ENCODE data around the gene NPAS2.

The NPAS2 gene

DNA sequence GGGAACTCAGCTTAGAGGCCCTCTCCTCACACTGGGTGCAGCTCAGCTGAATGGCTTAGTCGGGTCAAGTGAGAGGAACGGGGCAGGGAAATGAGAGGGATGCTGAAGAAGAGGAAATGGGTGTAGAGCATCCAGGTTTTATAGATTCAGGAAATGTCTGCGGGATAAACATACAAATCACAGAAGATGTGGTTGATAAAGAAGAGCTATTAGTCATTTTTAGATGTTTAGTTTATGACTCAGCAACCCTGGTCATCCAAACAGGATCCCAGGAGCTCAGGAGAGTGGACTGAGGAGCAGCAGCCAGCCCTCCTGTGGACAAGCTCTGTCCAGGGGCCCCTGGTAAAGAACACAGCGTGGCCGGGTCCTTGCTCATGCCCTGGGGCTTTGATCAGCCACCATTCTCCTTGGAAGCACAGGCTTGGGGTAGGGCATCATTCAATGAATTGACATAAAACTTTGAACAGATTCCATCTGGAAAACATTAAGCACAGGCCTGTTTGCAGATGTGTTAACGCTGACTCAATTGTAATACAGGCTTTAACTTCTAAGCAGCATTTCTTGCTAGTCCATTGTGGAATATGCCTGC lies 83.0 kb downstream of the NPAS2 start:
- POLR2A ChIA-PET: interaction anchor here (0.9 to 2.7 kb wide), 2 partner anchors 12 to 99 kb away, joined by 3 to 11 read pairs; partner anchors contain the start of gene RPL31
- DNase-seq (ENCODE audit: extremely low spot score): no peak
- no peak for TF ChIP-seq BHLHE40 (IDR thresholded peaks at IDR 0.05; ENCODE audit: borderline replicate concordance)
- no peak for TF ChIP-seq SP1 (IDR thresholded peaks at IDR 0.05)
- no peak for TF ChIP-seq ARNT (IDR thresholded peaks at IDR 0.05)
- no peak for TF ChIP-seq SUZ12 (IDR thresholded peaks at IDR 0.05)
- no peak for TF ChIP-seq ELF4 (IDR thresholded peaks at IDR 0.05)
- TF ChIP-seq FOXK2 (IDR thresholded peaks at IDR 0.05): no peak
- TF ChIP-seq NFRKB (IDR thresholded peaks at IDR 0.05): no peak
- TF ChIP-seq CTBP1 (IDR thresholded peaks at IDR 0.05; ENCODE audit: borderline replicate concordance): no peak
- TF ChIP-seq HDGF (IDR thresholded peaks at IDR 0.05; ENCODE audit: borderline replicate concordance): no peak
- TF ChIP-seq, protein P1, sequence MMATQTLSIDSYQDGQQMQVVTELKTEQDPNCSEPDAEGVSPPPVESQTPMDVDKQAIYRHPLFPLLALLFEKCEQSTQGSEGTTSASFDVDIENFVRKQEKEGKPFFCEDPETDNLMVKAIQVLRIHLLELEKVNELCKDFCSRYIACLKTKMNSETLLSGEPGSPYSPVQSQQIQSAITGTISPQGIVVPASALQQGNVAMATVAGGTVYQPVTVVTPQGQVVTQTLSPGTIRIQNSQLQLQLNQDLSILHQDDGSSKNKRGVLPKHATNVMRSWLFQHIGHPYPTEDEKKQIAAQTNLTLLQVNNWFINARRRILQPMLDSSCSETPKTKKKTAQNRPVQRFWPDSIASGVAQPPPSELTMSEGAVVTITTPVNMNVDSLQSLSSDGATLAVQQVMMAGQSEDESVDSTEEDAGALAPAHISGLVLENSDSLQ (IDR thresholded peaks at IDR 0.05): no peak
- no peak for TF ChIP-seq ZNF384 (IDR thresholded peaks at IDR 0.05)
- no peak for TF ChIP-seq L3MBTL2 (conservative IDR thresholded peaks at IDR 0.05)
- no peak for TF ChIP-seq LEF1 (IDR thresholded peaks at IDR 0.05; ENCODE audit: borderline replicate concordance)
- CTCF ChIA-PET: interaction anchor here (0.6 kb wide), 1 partner anchor 285 kb away, joined by 3 read pairs; no protein-coding TSS in a partner anchor

DNA sequence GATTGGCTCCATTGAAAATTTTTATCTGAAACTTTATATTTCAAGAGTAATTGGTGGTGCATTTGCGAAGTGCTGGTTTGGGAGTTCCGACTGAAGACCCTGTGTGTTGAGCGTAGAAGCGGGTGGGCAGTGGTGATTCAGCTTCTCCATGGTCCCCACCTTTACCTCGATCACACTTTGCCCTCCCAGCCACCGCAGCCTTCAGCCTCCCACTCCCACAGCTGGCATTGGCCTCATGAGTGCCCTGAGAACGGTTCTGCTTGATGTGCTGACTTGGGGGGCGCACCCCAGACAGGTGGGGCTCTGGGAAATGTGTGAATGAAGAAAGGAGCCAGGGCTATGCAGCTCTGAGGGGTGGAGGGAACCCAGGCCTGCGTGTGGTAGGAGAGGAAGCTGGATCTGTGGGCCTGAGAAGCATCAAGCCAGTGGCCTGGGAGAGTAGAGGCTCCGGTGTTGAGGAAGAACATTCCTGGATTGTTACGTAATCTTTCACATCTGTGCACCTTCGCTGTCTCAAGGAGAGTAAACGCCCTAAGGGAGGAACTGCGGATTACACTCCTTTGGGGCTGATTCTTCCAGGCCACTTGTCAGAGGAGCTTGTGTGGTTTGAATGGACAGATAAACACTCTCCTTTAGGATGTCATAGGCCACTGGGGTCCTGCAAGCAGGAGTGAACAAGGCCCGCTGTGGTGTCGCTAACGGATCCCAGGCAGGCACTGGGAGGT lies 83.8 kb downstream of the NPAS2 start:
- no peak for DNase-seq (ENCODE audit: extremely low spot score)
- POLR2A ChIA-PET: interaction anchor here (0.9 to 2.7 kb wide), 2 partner anchors 12 to 99 kb away, joined by 3 to 11 read pairs; partner anchors contain the start of gene RPL31

DNA sequence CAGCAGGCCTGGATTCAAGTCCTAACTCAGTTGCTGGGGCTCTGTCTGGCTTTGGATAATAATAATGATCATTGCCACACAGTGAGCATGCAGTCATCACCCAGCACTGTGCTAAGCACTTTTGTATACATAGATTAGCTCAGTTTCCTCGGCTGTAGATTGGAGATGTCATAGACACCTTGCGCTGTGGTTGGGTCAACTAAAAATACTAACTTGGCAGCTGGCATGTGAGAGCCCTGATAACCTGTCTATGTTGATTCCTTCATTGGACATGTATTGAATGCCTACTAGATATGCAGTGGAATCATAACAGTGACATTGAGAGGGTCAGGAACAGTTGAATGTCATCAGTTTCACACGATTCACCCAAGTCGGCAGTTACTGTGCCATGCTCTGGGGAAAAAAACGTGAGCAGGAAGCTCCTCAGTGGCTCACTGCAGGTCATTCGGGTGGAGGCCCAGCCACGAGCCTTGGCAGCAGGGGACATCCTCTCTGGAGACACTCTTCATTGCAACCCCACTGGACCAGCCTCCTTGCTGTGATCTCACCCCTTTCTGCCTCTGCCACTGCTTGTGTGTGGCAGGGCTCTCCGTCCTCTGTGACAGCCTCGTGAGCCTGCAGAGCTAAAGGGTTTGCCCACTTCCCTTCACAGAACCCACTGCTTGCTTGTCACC lies 85.3 kb downstream of the NPAS2 start:
- ChIA-PET POLR2A (interaction anchor here (2.7 kb wide), 1 partner anchor 97 kb away, joined by 11 read pairs; the partner anchor contains the start of gene RPL31), CTCF (interaction anchor here (0.9 kb wide), 1 partner anchor 17 kb away, joined by 3 read pairs; no protein-coding TSS in a partner anchor)
- no peak for DNase-seq (ENCODE audit: extremely low spot score)
- TF ChIP-seq FOXA1 (IDR thresholded peaks at IDR 0.05) (no peak), L3MBTL2 (conservative IDR thresholded peaks at IDR 0.05) (no peak), BHLHE40 (IDR thresholded peaks at IDR 0.05; ENCODE audit: borderline replicate concordance) (no peak), SP1 (IDR thresholded peaks at IDR 0.05) (no peak), ELF4 (IDR thresholded peaks at IDR 0.05) (no peak), LEF1 (IDR thresholded peaks at IDR 0.05; ENCODE audit: borderline replicate concordance) (no peak), FOXK2 (IDR thresholded peaks at IDR 0.05) (no peak), SUZ12 (IDR thresholded peaks at IDR 0.05) (no peak), HDGF (IDR thresholded peaks at IDR 0.05; ENCODE audit: borderline replicate concordance) (no peak), ARNT (IDR thresholded peaks at IDR 0.05) (no peak), FOXM1 (IDR thresholded peaks at IDR 0.05; ENCODE audit: borderline replicate concordance) (no peak), NFRKB (IDR thresholded peaks at IDR 0.05) (no peak)
- TF ChIP-seq, protein P1 (IDR thresholded peaks at IDR 0.05): no peak

More for the DNA sequence above, 83.8 kb downstream of the NPAS2 start:
- no peak for TF ChIP-seq SUZ12 (IDR thresholded peaks at IDR 0.05)
- no peak for TF ChIP-seq ZNF384 (IDR thresholded peaks at IDR 0.05)
- TF ChIP-seq ARNT (IDR thresholded peaks at IDR 0.05): no peak
- TF ChIP-seq NFRKB (IDR thresholded peaks at IDR 0.05): no peak
- TF ChIP-seq HDGF (IDR thresholded peaks at IDR 0.05; ENCODE audit: borderline replicate concordance): no peak
- no peak for TF ChIP-seq TARDBP (IDR thresholded peaks at IDR 0.05)
- TF ChIP-seq SP1 (IDR thresholded peaks at IDR 0.05): no peak
- TF ChIP-seq BHLHE40 (IDR thresholded peaks at IDR 0.05; ENCODE audit: borderline replicate concordance): no peak
- no peak for TF ChIP-seq FOXA1 (IDR thresholded peaks at IDR 0.05)
- CTCF ChIA-PET: interaction anchor here (0.6 kb wide), 1 partner anchor 285 kb away, joined by 3 read pairs; no protein-coding TSS in a partner anchor

DNA sequence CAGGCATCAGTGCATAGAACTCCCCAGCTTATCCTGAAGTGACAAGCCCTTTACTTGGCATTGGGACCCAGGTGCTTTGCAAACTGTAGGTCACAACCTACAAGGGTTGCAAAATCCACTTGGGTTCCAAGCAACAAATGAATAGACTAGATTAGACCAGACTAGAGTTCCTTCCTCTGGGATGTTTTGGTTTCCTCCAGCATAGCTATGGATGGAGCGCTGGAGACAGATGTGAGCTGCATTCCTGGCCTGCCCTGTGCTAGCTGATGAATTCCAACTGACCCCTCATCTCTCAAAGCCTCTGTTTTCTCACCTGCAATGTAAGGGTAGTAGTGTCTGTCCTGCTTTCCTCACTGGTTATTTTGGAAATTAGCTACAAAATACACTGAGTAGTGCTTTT lies 86.2 kb downstream of the NPAS2 start:
- no peak for TF ChIP-seq NFRKB (IDR thresholded peaks at IDR 0.05)
- no peak for TF ChIP-seq SUZ12 (IDR thresholded peaks at IDR 0.05)
- no peak for TF ChIP-seq TARDBP (IDR thresholded peaks at IDR 0.05)
- no peak for TF ChIP-seq LEF1 (IDR thresholded peaks at IDR 0.05; ENCODE audit: borderline replicate concordance)
- no peak for TF ChIP-seq ELF4 (IDR thresholded peaks at IDR 0.05)
- TF ChIP-seq FOXA1 (IDR thresholded peaks at IDR 0.05): no peak
- no peak for TF ChIP-seq ARNT (IDR thresholded peaks at IDR 0.05)
- no peak for TF ChIP-seq BHLHE40 (IDR thresholded peaks at IDR 0.05; ENCODE audit: borderline replicate concordance)
- TF ChIP-seq L3MBTL2 (conservative IDR thresholded peaks at IDR 0.05): no peak
- TF ChIP-seq, protein P1 (IDR thresholded peaks at IDR 0.05): no peak
- no peak for TF ChIP-seq SP1 (IDR thresholded peaks at IDR 0.05)
- no peak for TF ChIP-seq FOXK2 (IDR thresholded peaks at IDR 0.05)
- no peak for TF ChIP-seq FOXM1 (IDR thresholded peaks at IDR 0.05; ENCODE audit: borderline replicate concordance)
- TF ChIP-seq CTBP1 (IDR thresholded peaks at IDR 0.05; ENCODE audit: borderline replicate concordance): no peak
- no peak for TF ChIP-seq HDGF (IDR thresholded peaks at IDR 0.05; ENCODE audit: borderline replicate concordance)
- no peak for TF ChIP-seq ZNF384 (IDR thresholded peaks at IDR 0.05)
- DNase-seq (ENCODE audit: extremely low spot score): no peak
- CTCF ChIA-PET: no interaction called here
- POLR2A ChIA-PET: no interaction called here

DNA sequence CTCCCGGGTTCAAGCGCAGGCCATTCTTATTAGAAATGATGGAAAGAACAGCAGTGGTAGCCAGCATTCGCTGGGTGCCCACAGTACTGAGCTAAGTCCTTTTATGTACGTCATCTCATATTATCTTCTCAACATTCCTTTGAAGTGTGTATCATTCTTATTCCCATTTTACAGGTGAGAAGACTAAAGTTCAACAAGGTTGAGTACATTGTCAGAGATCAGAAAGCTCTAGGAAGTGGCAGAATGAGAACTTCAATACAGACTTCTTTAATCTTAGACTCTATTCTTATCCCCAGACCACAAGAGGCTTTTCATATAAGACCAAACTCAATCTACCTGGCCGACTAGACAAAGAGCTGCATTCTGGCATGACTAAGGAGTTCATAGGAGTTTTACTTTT lies 86.7 kb downstream of the NPAS2 start:
- DNase-seq (ENCODE audit: extremely low spot score): no peak
- POLR2A ChIA-PET: no interaction called here
- TF ChIP-seq NFRKB (IDR thresholded peaks at IDR 0.05) (no peak), L3MBTL2 (conservative IDR thresholded peaks at IDR 0.05) (no peak), BHLHE40 (IDR thresholded peaks at IDR 0.05; ENCODE audit: borderline replicate concordance) (no peak), SUZ12 (IDR thresholded peaks at IDR 0.05) (no peak), FOXK2 (IDR thresholded peaks at IDR 0.05) (no peak), TARDBP (IDR thresholded peaks at IDR 0.05) (no peak), SP1 (IDR thresholded peaks at IDR 0.05) (no peak)
- TF ChIP-seq, protein P1 (IDR thresholded peaks at IDR 0.05): no peak
- CTCF ChIA-PET: no interaction called here

All from HEK293T (cell line).